K562 (cell line): ENCODE data around the gene AMDHD2.

Experiments used
- CC2D1A ChIP-seq: fragments of 450-650 bp; IDR thresholded peaks from 2 replicates; pipeline ENCODE4 v1.6.1; 2017; ENCODE audit warnings: mild to moderate bottlenecking
- CEBPZ ChIP-seq: fragments of 150-350 bp; IDR thresholded peaks from 2 replicates; pipeline ENCODE4 v1.6.1; 2014; ENCODE audit warnings: low read depth, mild to moderate bottlenecking, low read length, borderline replicate concordance
- CHCHD3 ChIP-seq: fragments of 250-450 bp; sonication (Bioruptor Pico); IDR thresholded peaks from 2 replicates; pipeline ENCODE4 v2.1.2; 2022; ENCODE audit warnings: mild to moderate bottlenecking
- CTCF ChIP-seq, 3 experiments: IDR thresholded peaks in 2 of 3; conservative IDR thresholded peaks in 1 of 3; 2 replicates each; pipeline ENCODE4 v1.5.1; 2011 to 2012; ENCODE audit warnings: low read length in 3 of 3, mild to moderate bottlenecking in 3 of 3, control low read depth in 2 of 3, improper control_type of control experiment in 1 of 3, inconsistent platforms in 1 of 3, low read depth in 1 of 3, mixed read lengths in 1 of 3, moderate library complexity in 1 of 3; ENCODE audit not compliant: insufficient read depth in 2 of 3
- FOSL1 ChIP-seq: fragments of 200-800 bp; sonication (Bioruptor generic); conservative IDR thresholded peaks from 2 replicates; pipeline ENCODE4 v1.6.1; 2016; ENCODE audit warnings: missing genetic modification characterization, missing compliant biosample characterization
- FOXP1 ChIP-seq: sonication (generic); formaldehyde crosslinking; IDR thresholded peaks from 2 replicates; pipeline ENCODE4 v1.8.0; 2022; ENCODE audit warnings: mild to moderate bottlenecking, missing genetic modification reagents
- HDAC8 ChIP-seq: fragments of 450-650 bp; IDR thresholded peaks from 2 replicates; pipeline ENCODE4 v1.6.1; 2016; ENCODE audit warnings: mild to moderate bottlenecking, missing genetic modification characterization, moderate library complexity, missing compliant biosample characterization
- HNRNPH1 ChIP-seq: fragments of 200-400 bp; formaldehyde crosslinking; optimal IDR thresholded peaks from 2 replicates; pipeline ENCODE3; 2017; ENCODE audit warnings: low read depth, mild to moderate bottlenecking, low read length, moderate library complexity
- HSF4 ChIP-seq: fragments of 250-450 bp; sonication (Bioruptor Pico); IDR thresholded peaks from 2 replicates; pipeline ENCODE4 v2.1.2; 2022; ENCODE audit warnings: mild to moderate bottlenecking, moderate library complexity, borderline replicate concordance
- KLF13 ChIP-seq: fragments of 450-650 bp; IDR thresholded peaks from 2 replicates; pipeline ENCODE4 v1.6.1; 2016; ENCODE audit warnings: missing genetic modification characterization, low read depth, mild to moderate bottlenecking, missing compliant biosample characterization, moderate library complexity, borderline replicate concordance
- MGA ChIP-seq: fragments of 450-650 bp; IDR thresholded peaks from 2 replicates; pipeline ENCODE4 v1.6.1; 2016; ENCODE audit warnings: mild to moderate bottlenecking, moderate library complexity
- RBM14 ChIP-seq: fragments of 200-400 bp; formaldehyde crosslinking; IDR thresholded peaks from 2 replicates; pipeline ENCODE4 v1.6.1; 2018; ENCODE audit warnings: low read depth, mild to moderate bottlenecking, low read length, moderate library complexity, borderline replicate concordance; ENCODE audit not compliant: insufficient read depth
- SP1 ChIP-seq: sonication (generic); formaldehyde crosslinking; IDR thresholded peaks from 2 replicates; pipeline ENCODE4 v1.8.1; 2022; ENCODE audit warnings: mild to moderate bottlenecking, missing genetic modification reagents
- TEAD1 ChIP-seq, 2 experiments: fragments of 450-650 bp in 1 of 2; sonication (generic) in 1 of 2; formaldehyde crosslinking; IDR thresholded peaks; 2 replicates each; pipeline versions ENCODE4 v1.4.0 to v1.8.0; 2020 to 2022; ENCODE audit warnings: mild to moderate bottlenecking in 2 of 2, missing genetic modification reagents in 1 of 2

GRCh38 chr16:2500430-2500917 lies 19.7 kb upstream of the AMDHD2 start:
- TF ChIP-seq CTCF (IDR thresholded peaks at IDR 0.05 in 2 of 3, conservative IDR thresholded peaks at IDR 0.05 in 1 of 3; ENCODE audit: insufficient read depth in 2 of 3, low read depth in 1 of 3, low read length in 3 of 3) (peak in 2 of 3 experiments; percentile 17 to 21; a peak in 2 of 6 replicates), CC2D1A (no peak), CHCHD3 (CRISPR knock-in tag) (no peak), SP1 (no peak), CEBPZ (no peak), FOSL1 (tag) (no peak), MGA (no peak), HNRNPH1 (no peak), HDAC8 (tag) (no peak), KLF13 (no peak), TEAD1 (CRISPR knock-in tag; IDR thresholded peaks at IDR 0.05) (no peak), FOXP1 (CRISPR knock-in tag) (no peak), HSF4 (CRISPR knock-in tag) (no peak), RBM14 (no peak)
